Ishikawa (cell line): Measurements from ENCODE around the gene BCAR1.
A peak's percentile ranks its signal among the peaks of the same experiment; 100 is the strongest.

Experiments used
- CEBPB ChIP-seq: IDR thresholded peaks from 2 replicates; pipeline ENCODE4 v1.6.1; 2012
- CREB1 ChIP-seq: IDR thresholded peaks from 2 replicates; pipeline ENCODE4 v1.6.1; 2012; ENCODE audit warnings: low read depth
- EGR1 ChIP-seq: IDR thresholded peaks from 2 replicates; pipeline ENCODE4 v1.6.1; 2012
- EP300 ChIP-seq: IDR thresholded peaks from 2 replicates; pipeline ENCODE4 v1.6.1; 2012; ENCODE audit warnings: borderline replicate concordance
- FOXM1 ChIP-seq: IDR thresholded peaks from 2 replicates; pipeline ENCODE4 v1.6.1; 2012; ENCODE audit warnings: low read depth, borderline replicate concordance
- NFIC ChIP-seq: IDR thresholded peaks from 2 replicates; pipeline ENCODE4 v1.6.1; 2012
- RAD21 ChIP-seq: IDR thresholded peaks from 2 replicates; pipeline ENCODE4 v1.6.1; 2012; ENCODE audit warnings: low read depth
- TAF1 ChIP-seq: IDR thresholded peaks from 2 replicates; pipeline ENCODE4 v1.6.1; 2012; ENCODE audit warnings: low read depth, mild to moderate bottlenecking
- TCF12 ChIP-seq: IDR thresholded peaks from 2 replicates; pipeline ENCODE4 v1.6.1; 2012; ENCODE audit warnings: low read depth
- TEAD4 ChIP-seq: IDR thresholded peaks from 2 replicates; pipeline ENCODE4 v1.6.1; 2012
- YY1 ChIP-seq: IDR thresholded peaks from 2 replicates; pipeline ENCODE4 v1.6.1; 2012; ENCODE audit warnings: low read depth
- ZBTB7A ChIP-seq: IDR thresholded peaks from 2 replicates; pipeline ENCODE4 v1.6.1; 2012; ENCODE audit warnings: low read depth
- TF ChIP-seq, protein P1 (sequence below): IDR thresholded peaks from 2 replicates; pipeline ENCODE4 v1.6.1; 2012
- TF ChIP-seq, protein P2 (sequence below): IDR thresholded peaks from 2 replicates; pipeline ENCODE4 v1.6.1; 2012
- TF ChIP-seq, protein P3 (sequence below): IDR thresholded peaks from 2 replicates; pipeline ENCODE4 v1.6.1; 2012; ENCODE audit warnings: low read depth, mild to moderate bottlenecking

The BCAR1 gene

DNA sequence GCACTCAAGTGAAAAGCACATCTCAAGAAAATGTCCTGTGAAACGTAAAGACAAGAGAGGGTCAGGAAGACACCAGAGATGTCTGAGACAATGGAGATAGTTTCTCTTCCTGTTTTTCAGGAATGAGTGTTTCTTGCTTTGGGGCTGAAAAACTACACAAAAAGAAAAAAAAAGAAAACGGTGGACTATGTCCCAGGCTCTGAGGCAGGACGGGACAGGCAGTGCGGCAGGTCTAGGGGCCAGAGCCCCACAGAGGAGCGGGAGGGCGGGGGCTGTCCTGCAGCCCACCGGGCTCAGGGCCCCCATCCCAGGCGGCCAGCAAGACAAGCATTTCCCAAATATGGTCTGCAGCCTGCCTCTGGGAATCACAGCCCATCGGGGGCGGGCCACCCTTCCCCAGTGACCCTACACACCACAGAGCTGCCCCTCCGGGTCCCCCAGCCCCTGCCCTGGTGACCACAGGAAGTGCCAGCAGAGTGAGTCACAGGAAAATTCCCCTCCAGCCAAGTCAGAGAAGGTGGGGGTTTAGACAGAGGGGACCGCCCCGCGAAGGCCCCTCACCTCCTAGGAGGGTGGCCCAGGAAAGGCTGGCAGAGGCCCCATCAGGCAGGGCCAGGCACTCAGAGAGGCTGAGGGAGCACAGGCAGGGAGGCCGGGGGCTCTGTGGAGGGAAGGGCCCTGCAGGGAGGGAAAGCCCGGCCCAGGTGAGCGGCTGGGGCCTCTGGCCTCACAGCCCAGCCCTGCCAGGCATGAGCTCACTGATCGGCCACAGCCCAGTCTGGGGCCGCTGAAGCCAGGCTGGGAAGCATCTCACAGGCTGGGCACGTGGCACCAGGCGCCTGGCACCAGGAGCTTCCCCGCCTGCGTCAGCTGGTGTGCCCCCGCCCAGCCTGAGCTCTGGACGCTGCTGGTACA lies 6.3 kb downstream of the BCAR1 start:
- TF ChIP-seq CEBPB (no peak), ZBTB7A (peak; percentile 96), TEAD4 (peak; percentile 48; the same call in 1 of the 2 replicates), FOXM1 (no peak), YY1 (no peak), NFIC (peak; percentile 39; the same call in 1 of the 2 replicates), CREB1 (no peak), TAF1 (no peak)
- TF ChIP-seq, protein P1, sequence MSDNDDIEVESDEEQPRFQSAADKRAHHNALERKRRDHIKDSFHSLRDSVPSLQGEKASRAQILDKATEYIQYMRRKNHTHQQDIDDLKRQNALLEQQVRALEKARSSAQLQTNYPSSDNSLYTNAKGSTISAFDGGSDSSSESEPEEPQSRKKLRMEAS = peak; percentile 83
- TF ChIP-seq, protein P2, sequence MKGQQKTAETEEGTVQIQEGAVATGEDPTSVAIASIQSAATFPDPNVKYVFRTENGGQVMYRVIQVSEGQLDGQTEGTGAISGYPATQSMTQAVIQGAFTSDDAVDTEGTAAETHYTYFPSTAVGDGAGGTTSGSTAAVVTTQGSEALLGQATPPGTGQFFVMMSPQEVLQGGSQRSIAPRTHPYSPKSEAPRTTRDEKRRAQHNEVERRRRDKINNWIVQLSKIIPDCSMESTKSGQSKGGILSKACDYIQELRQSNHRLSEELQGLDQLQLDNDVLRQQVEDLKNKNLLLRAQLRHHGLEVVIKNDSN = peak; percentile 74
- TF ChIP-seq, protein P3, sequence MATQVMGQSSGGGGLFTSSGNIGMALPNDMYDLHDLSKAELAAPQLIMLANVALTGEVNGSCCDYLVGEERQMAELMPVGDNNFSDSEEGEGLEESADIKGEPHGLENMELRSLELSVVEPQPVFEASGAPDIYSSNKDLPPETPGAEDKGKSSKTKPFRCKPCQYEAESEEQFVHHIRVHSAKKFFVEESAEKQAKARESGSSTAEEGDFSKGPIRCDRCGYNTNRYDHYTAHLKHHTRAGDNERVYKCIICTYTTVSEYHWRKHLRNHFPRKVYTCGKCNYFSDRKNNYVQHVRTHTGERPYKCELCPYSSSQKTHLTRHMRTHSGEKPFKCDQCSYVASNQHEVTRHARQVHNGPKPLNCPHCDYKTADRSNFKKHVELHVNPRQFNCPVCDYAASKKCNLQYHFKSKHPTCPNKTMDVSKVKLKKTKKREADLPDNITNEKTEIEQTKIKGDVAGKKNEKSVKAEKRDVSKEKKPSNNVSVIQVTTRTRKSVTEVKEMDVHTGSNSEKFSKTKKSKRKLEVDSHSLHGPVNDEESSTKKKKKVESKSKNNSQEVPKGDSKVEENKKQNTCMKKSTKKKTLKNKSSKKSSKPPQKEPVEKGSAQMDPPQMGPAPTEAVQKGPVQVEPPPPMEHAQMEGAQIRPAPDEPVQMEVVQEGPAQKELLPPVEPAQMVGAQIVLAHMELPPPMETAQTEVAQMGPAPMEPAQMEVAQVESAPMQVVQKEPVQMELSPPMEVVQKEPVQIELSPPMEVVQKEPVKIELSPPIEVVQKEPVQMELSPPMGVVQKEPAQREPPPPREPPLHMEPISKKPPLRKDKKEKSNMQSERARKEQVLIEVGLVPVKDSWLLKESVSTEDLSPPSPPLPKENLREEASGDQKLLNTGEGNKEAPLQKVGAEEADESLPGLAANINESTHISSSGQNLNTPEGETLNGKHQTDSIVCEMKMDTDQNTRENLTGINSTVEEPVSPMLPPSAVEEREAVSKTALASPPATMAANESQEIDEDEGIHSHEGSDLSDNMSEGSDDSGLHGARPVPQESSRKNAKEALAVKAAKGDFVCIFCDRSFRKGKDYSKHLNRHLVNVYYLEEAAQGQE = no peak

DNA sequence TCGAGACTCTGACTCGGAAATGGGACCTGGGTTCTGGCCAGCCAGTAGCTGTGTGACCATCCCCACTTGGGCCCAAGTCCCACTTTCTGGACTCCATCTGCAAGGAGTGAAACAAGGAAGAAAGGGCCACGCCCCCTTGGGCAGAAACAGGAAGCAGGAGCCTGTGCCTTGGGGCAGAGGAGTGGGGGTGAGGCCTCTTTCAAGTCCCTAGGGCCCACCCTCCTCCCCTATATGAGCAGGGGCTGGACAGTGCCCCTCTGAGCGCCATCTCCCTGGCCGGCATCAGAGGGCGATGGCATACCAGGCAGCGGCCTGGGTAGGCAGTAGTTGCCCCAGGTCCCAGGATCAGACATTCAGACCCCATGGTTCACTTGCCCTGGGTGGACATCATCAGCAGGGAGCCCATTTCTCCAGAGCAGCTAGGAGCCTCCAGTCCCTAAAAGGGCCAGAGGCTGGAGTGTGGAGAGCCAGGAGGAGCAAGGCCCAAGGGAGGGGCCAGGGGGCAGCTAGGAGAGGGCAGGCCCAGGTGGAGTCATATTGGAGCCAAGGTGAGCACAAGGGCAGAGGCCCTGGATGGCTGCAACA lies 7.1 kb downstream of the BCAR1 start:
- TF ChIP-seq YY1 (no peak), TEAD4 (no peak), CREB1 (no peak), EGR1 (no peak), ZBTB7A (no peak), EP300 (no peak), RAD21 (no peak), NFIC (no peak), CEBPB (no peak), FOXM1 (no peak), TAF1 (no peak), TCF12 (no peak)
- TF ChIP-seq, protein P3 = no peak
- TF ChIP-seq, protein P2 = no peak
- TF ChIP-seq, protein P1 = no peak

DNA sequence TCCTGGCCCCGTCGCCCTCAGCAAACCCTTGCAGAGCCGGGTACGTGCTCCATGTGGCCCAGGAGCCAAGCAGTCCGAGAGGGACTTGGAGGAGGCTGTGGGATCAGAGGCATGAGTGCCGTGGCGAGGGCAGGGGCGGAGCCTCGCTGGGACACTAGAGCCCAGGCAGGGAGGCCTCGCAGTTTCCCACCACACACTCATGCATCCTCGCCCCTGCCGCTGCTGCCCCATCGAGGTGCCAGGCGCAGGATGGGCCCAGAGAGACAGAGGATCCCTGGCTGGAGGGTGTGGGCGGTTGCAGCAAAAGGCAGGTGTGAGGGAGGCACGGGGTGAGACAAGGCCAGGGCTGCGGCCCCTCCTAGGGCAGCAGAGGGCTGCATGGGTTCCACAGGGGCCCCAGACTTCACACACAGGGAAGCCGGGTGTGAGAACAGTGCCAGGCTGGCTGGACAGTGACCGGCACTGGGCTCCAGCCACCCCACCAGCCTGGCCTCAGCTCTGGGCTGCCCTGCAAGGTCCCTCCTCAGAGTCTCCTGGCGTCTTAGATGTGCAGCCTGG lies 7.7 kb downstream of the BCAR1 start:
- no peak for TF ChIP-seq FOXM1

DNA sequence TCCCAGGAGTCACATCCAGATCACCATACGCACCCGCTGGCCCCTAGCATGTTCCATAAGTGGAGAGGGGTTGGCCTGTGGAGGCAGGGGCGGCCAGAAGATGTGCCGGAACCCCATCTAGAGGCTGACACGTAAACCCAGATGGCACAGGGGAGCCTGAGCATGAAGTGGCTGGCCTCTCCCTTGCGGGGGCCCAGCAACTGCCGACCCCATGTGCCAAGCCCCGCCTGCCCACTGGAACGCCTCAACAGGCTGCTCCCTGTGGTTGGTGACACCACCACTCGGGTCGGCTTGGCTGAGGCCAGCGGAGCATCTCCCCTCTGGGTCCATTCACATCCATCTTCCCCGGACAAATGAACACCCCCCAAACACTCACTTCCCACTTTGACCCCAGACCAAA lies 9.5 kb downstream of the BCAR1 start:
- no peak for TF ChIP-seq ZBTB7A
- no peak for TF ChIP-seq NFIC
- TF ChIP-seq EP300 = no peak
- TF ChIP-seq, protein P3 = no peak
- no peak for TF ChIP-seq CREB1
- TF ChIP-seq CEBPB = no peak
- no peak for TF ChIP-seq FOXM1
- no peak for TF ChIP-seq RAD21
- no peak for TF ChIP-seq EGR1
- TF ChIP-seq YY1 = no peak
- TF ChIP-seq, protein P1 = no peak
